GM18508 (cell line): Measurements from ENCODE around the gene GLS.
"Not testable (repeated sequence)": the region's sequence is repeated elsewhere in the genome, so short reads cannot be mapped to it uniquely, and the experiment has no call there.

ENCODE experiments used
- ATAC-seq: cut with Tn5 transposase; IDR thresholded peaks from one replicate; pipeline ENCODE4 v1.9.1; 2021; ENCODE audit warnings: moderate number of reproducible peaks; ENCODE audit not compliant: insufficient read depth, unreplicated experiment

Gene GLS

DNA sequence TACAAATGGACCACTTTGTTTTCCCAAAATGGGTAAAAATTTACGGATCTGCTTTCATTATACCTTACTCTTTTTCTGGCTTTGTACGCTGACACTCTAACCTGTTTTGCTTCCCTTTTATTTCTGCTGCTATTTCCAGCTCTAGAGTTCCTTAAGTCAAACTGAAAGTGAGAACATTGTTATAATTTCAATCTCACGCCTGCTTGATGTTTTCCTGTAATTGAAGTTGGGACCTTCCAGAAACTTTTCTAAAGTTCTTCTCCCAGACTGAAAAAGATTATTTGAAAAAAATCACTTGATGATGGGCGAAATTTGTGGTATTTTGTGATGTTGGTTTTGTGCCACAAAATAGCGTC is 1.8 kb downstream of the GLS start:
- ATAC-seq, result peak; percentile 2

DNA sequence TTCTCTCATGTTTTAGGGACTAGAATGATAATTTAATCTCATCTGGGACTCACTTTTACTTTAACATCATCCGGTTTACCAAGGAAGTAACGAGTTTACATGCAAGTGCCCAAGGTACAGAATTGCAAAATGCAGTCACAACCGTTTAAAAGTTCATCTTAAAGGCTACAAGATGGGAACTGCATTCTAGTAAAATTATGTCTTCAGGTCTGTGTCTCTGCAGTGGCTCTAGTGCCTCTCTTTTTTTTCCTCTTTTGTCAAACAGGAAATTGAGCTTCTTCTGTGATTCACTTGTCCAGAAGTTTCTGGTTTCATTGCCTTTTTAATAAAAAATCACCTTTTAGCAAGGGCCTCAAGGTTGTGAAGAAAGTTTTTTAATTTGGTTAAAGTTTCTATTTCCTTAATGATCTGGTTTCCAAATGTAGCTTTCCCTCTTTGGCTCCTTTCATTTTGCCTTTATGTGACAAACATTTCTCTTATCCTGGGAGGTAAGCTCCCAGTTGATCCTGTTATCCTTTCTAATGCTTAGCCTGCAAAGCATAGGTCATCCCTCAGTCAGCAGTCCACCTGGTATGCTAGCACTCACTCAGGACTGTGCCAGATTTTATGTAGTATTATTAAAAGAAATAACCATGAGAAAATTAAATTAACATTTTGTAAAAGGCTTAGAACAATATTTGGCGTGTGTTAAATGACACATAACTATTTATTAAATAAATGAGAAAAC is 2.4 kb downstream of the GLS start:
- ATAC-seq, result no peak

DNA sequence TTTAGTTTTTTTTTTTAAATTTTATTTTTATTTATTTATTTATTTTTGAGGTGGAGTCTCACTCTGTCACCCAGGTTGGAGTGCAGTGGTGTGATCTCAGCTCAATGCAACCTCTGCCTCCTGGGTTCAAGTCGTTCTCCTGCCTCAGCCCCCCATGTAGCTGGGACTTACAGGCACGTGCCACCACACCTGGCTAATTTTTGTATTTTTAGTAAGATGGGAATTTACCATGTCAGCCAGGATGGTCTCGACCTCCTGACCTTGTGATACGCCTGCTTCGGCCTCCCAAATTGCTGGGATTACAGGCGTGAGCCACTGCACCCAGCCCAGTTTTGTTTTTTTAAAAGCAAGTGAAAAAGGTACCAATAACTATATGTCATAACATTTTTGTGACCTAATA is 5.2 kb downstream of the GLS start:
- ATAC-seq, result not testable (repeated sequence)

DNA sequence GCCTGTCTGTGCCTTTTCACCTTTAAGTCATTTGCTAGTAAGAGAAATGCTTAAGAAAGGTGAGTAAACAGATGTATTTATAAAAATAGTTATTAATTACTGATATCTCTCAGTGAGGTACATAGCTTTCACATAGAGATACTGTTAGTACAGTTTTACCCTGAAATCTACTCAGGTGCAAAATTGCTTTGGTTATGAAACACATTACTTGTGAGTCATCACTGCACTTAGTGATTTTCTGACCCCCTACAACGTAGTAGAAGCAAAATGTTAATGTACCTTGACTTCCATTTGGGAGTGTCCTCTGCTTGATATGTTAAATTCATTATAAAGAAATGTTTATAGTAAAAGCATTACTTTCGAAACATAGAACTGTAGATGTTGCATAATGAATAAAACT is 6.5 kb downstream of the GLS start:
- ATAC-seq, result peak; percentile 38

DNA sequence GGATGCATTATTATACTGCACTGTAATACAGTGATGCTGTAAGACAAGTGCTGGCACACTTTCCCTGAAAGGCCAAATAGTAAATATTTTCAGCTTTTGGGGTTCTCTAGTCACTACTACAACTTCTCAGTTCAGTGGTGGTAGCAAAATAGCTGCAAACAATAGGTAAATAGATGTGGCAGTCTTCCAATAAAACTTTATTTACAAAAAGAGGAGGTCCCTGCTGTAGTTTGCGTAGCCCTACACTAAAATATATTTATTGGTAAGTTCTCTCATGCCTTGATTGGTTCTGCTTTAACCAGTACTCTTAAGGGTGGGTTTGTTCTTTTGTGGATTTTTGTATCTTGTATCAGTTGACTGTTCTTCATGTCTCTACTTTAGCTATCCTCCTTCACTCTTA is 7.8 kb downstream of the GLS start:
- no peak for ATAC-seq

DNA sequence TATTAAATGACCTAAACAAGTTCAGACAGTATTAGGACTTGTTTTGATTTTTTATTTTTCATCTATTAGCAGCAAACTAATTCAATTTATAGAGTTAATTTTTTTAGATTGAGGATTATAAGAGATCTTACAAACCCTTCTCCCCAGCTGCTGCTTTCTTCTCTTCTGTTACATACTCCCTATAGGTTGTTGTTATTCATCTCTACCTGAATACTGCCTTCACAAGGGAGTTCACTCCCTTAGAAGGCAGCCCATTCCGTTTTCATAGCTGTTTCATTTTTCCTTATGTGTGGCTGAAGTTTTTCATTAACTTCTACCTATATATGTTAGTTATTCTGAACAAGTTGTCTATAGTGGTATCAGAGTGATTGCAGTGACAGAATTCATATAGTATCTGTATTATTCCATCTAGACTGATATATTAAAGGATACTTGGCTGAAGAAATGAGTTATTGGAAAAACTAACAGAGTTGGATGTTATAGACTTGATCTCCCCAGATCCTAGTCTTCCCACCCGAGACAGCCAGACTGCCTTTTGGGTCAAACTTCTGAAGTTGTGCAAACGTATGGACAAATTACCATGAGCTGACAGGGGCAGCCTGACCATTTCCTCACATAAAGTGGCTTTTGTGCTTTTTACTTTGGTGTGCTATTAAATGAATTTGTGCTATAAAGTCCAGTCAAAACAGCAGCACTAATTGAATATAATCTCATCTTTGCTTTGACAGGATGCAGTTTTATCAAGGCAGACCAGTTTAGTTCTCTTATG is 8.7 kb downstream of the GLS start:
- no peak for ATAC-seq

DNA sequence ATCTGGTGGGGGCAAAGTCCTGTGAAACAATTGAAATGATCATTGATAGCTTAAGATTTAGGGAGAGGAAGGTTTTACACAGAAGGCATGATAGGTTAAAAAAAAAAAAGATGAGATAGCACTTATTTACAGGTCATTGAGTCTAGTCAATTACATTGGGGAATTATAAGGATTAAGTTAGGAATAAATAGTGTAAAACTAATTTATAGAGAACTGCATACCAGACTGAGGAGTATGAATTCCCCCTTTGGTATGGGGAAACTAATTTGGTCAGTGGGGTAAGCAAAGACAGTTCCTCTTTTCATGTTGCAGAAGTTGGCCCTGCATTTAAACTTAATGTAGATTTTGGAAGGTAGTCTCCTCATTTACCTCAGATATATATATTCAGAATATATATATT is 10.8 kb downstream of the GLS start:
- peak; percentile 44 for ATAC-seq

DNA sequence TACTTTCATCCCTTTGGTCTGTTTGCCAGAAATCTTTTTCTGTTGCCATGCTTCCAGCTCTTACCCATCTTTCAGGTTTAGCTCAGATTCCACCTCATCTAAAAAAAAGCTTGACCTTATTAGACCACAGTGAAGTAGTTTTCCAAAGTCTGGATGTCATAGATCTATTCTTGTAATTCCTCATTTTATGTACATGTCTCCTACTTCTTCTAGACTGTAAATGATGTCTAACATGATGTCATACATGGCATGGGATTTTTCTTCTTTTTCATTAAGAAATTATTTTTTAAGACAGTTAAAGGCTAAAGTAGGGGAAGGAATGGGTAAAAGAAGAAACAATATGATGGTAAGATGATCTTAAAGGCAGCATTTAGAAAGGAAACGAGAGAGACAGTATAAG is 11.3 kb downstream of the GLS start:
- no peak for ATAC-seq

DNA sequence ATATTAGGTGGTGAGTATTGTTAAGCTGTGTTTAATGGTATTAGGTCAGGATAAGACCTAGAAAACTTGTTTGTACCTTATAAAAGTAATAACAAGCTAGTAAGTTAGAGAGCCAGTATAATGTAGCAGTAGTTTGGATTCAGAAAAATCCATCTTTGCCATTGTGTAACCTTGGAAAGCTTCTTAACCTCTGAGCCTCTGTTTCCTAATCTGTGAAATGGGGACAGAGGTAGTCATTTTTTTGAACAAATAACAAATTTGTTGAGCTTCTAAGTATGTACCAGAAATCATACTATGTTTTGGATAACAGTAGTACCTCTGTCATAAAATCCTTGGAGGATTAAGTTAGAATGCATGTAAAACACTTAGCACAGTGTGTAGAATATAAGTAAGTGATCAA is 12.5 kb downstream of the GLS start:
- ATAC-seq, result no peak

DNA sequence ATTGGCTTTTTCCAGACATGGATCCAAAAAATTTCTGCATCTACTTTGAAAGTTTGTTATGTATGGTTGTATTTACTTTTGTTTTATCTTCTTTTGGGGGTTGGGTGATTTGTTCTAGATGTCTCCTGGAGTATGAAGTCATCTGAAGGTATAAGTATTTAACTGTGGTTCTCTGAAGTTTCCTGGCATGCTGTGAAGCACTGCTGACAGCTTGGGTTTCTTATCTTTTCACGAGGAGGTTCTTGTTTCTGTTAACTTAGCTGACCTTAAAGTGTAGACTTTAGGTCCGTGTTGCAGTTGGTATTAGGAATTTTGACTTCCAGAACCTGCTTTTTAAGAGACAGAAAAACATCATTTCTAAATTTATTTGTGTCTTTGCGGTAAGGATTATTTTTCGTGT is 15.9 kb downstream of the GLS start:
- no peak for ATAC-seq

DNA sequence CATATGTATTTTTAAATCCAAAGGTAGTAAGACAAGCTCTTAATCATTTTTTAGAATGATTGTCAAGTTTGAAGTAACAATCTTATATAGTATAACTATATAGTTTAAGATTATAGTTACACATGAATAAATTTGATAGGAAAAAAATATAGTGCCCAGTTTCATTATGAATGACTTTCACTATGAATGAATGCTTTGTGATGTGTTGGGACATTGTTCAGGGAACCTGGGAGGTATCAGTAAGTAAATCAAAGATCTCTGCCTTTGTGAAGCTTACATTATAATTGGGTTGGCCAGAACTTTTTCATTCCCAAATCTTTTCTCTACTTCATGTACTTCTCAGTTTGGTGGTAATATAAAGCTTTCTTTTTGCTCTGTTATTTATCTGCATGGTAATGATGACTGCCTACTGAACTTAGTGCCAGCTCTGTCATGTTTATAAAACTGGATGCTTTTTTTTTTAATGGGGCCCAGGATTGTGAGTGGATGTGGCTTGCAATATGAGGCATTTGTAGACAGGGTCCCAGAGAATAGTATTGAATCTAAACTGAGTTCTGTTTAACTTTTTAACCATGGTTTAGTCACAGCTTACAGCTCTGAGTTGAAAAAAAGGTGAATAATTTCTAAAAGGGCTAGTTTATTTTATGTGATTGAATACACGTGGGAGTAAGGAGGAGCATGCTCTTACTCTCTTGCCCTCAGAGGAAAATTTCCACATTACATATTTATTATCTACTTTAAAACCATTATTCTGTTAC is 23.3 kb downstream of the GLS start:
- ATAC-seq, result no peak

DNA sequence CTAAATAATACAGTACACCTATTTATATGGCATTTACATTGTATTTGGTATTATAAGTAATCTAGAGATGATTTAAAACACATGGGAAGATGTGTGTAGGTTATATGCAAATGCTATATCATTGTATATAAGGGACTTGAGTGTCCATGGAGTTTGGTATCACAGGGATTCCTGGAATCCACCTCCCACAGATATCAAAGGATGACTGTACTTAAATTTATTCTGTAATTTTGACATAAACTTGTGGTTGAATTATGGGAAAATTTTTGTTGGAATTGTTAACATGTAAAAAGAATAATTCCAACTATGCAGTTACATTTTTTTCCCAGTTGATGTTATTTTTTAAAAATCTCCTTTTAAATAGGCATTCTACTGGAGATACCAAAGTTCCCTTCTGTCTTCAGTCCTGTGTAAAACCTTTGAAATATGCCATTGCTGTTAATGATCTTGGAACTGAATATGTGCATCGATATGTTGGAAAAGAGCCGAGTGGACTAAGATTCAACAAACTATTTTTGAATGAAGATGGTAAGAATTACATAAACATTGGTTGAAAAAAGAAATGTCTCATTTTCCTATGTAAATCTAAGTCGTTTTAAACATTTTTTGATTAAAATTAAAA is 24.1 kb downstream of the GLS start:
- no peak for ATAC-seq

DNA sequence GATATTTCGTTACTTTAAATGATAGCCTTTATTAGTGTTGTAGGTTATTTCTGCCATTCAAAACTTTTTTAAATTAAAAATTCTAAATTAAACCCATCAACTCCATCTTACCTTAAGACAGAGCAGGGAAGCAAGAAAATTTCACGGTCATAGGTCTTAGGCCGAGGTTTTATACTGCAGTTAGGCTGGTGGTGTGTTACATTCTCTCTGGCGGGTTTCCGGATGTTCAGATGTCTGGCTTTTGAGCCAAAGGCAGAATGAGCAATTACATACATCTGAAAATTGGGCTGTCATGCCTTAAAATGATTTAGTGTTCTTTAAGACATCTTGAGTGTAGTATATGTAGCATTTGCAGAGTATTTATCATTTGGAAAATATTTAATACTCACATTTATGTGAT is 27.9 kb downstream of the GLS start:
- no peak for ATAC-seq

DNA sequence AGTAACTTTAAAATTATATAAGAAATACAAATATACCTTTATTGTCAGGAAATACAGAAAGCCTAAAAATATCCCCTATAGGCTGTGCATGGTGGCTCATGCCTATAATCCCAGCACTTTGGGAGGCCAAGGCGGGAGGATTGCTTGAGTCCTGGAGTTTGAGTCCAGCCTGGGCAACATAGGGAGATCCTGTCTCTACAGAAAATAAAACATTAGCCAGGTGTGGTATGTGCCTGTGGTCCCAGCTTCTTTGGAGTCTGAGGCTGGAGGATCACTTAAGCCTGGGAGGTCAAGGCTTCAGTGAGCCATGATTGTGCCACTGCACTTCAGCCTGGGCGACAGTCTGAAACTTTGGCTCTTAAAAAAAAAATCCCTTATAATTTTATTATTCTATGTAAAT is 29.1 kb downstream of the GLS start:
- no peak for ATAC-seq

DNA sequence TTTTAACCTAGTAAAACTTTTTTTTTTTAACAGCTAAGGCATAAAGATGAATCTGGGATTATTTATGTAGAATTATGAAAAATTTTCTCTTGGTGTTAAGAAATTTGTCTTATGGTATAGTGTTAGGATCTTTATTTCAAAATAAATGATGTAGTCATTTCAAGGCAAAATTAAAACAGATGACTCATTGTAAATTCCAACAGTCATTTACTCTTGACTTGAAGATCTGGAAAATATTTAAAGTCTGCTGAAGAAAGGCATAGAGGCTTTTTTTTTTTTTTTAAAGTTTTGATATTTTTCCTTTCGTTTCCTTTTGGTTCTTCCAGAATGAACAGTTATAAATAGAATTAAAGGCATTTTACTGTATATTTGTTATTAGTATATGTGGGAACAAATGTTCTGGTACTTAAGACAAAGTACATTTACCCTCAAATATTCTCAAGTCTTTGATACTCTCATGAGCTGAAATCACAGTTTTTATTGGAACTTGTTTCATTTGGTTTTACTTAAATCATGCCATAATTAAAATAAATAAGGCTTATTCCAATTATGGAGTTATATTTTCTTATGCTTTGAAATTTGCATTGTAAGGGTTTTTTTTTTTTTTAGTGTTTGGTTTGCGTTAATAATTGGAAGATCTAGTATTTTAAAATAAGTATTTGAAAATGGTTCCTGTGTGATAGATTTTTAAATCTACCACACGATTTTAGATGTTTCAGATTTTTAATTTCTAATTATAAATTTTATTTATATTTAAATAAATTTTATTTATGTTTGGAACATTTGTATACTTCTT is 29.9 kb downstream of the GLS start:
- no peak for ATAC-seq

DNA sequence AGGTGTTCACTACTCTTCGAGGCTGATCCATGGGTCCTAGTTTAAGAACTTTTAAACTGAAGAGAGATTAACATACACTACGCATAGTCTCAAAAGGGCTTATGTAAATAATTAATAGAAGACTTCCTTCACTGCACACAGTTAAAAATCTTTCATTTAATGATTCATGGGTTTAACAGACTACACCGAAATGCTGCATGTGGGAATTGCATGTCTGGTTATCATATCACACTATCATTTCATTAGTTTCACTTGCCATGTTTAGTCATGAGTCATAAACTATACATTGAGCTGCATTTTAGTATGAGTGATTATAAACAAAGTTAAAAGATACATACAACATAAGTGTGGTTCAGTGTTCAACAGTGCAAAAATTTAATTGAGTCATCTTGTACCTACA is 31.2 kb downstream of the GLS start:
- peak; percentile 80 for ATAC-seq

DNA sequence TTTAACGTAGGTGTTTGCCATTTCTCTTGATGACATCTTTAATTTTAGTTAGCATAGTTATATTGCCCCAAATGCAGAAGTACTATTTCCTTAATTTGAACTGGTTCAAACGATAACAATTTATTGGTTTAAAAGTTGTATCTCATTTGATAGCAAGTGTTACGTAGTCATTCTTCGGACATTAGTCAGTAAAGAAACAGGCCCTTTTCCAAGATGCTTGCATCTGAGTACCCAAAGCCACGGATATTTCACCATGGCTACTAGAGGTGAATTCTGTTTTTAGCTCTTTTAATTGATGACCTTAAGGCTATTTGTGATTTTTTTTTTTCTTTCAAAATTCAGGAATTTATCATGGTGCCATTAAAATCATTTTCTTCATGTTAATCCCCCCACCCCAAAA is 32.1 kb downstream of the GLS start:
- ATAC-seq, result no peak

DNA sequence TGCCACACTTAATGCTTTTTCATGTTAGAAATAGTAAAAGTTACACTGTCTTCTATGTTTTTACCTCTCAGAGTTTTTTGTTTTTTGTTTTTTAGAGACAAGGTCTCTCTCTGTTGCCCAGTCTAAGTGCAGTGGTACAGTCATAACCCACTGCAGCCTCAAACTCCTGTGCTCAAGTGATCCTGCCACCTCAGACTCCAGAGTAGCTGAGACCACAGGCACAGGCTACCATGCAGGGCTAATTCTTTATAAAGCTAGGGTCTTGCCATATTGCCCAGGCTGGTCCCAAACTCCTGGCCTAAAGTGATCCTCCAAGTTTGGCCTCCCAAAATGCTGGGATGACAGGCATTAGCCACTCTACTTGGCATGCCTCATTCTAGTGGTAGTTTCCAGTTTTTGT is 33.1 kb downstream of the GLS start:
- no peak for ATAC-seq

DNA sequence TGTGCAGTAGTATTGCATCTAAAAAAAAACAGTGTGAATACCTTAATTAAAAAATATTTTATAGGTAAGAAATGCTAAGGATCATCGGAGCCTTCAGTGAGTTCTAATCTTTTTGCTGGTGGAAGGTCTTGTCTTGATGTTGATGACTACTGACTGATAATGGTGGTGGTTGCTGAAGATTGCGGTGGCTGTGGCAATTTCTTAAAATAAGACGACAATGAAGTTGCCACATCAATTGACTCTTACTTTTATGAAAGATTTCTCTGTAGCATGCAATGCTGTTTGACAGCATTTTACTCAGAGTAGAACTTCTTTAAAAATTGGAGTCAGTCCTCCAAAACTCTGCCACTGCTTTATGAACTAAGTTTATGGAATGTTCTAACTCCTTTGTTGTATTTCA is 36.2 kb downstream of the GLS start:
- ATAC-seq, result no peak

DNA sequence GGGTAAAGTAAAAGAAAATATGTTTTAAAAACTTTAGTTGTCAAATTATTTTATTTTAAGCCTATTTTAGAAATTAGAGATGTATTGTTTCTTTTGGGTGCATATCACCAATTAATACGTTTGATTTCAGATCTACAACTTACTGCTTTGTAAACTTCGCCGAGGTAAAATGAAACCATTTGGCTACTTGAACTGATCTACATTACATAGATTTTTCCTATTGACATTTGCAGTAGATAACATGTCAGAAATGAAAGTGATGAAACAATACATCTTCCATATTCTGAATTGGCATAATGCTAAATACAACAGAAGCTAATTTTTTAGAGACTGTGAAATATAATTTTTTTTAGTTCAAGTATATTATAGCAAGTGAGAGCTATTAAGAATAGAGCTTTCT is 39.5 kb downstream of the GLS start:
- ATAC-seq, result no peak
